H9 (cell line): ENCODE measurements around the gene TMEM98. TPM values are rescaled to one million over a fixed set of nuclear protein-coding genes. Genes with fewer than 3 reads are reported as not detected.
A peak's percentile ranks its signal among the peaks of the same experiment; 100 is the strongest.

Experiments
- DNase-seq: peaks from one replicate; pipeline ENCODE4 v3.0.0-alpha.2; 2017
- H2AFZ ChIP-seq: one replicate; pipeline ENCODE4 v1.6.1; 2013; ENCODE audit warnings: mild to moderate bottlenecking, low read length, control low read depth, moderate library complexity
- H2AK5ac ChIP-seq: 2 replicates; pipeline ENCODE4 v1.6.1; 2013; ENCODE audit warnings: low read length, control low read depth, mixed read lengths; ENCODE audit not compliant: insufficient read length
- H2BK120ac ChIP-seq: one replicate; pipeline ENCODE4 v1.6.1; 2013; ENCODE audit warnings: low read depth, mild to moderate bottlenecking, low read length, control low read depth, inconsistent platforms; ENCODE audit not compliant: poor library complexity, severe bottlenecking
- H2BK12ac ChIP-seq: 2 replicates; pipeline ENCODE4 v1.6.1; 2013; ENCODE audit warnings: low read length, control low read depth, mixed read lengths, low read depth; ENCODE audit not compliant: insufficient read length
- H2BK15ac ChIP-seq: 2 replicates; pipeline ENCODE4 v1.6.1; 2013; ENCODE audit warnings: low read depth, low read length, control low read depth
- H2BK20ac ChIP-seq: one replicate; pipeline ENCODE4 v1.6.1; 2013; ENCODE audit warnings: low read depth, mild to moderate bottlenecking, low read length, control low read depth, inconsistent platforms; ENCODE audit not compliant: poor library complexity, severe bottlenecking
- H2BK5ac ChIP-seq: 2 replicates; pipeline ENCODE4 v1.6.1; 2013; ENCODE audit warnings: low read length, control low read depth, mixed read lengths; ENCODE audit not compliant: insufficient read length
- H3K14ac ChIP-seq: 2 replicates; pipeline ENCODE4 v1.6.1; 2013; ENCODE audit warnings: low read length, control low read depth; ENCODE audit not compliant: insufficient read depth
- H3K18ac ChIP-seq: 2 replicates; pipeline ENCODE4 v1.6.1; 2013; ENCODE audit warnings: low read depth, mild to moderate bottlenecking, mixed read lengths, low read length, control low read depth; ENCODE audit not compliant: insufficient read length
- H3K23ac ChIP-seq: 2 replicates; pipeline ENCODE4 v1.6.1; 2013; ENCODE audit warnings: low read length, control low read depth, mixed read lengths, low read depth; ENCODE audit not compliant: insufficient read length
- H3K23me2 ChIP-seq: 2 replicates; pipeline ENCODE4 v1.6.1; 2013; ENCODE audit warnings: low read depth, mild to moderate bottlenecking, mixed read lengths, low read length, control low read depth; ENCODE audit not compliant: insufficient read length, poor library complexity, severe bottlenecking
- H3K27ac ChIP-seq: 2 replicates; pipeline ENCODE4 v1.5.1; 2013; ENCODE audit warnings: low read length, control low read depth, mixed read lengths, low read depth; ENCODE audit not compliant: insufficient read length
- H3K27me3 ChIP-seq: 2 replicates; pipeline ENCODE4 v1.6.1; 2013; ENCODE audit warnings: low read length, control low read depth, inconsistent platforms; ENCODE audit not compliant: insufficient read depth
- H3K4ac ChIP-seq: 2 replicates; pipeline ENCODE4 v1.6.1; 2013; ENCODE audit warnings: low read depth, mild to moderate bottlenecking, control low read depth, inconsistent platforms, low read length, moderate library complexity
- H3K4me1 ChIP-seq: 2 replicates; pipeline ENCODE4 v1.6.1; 2013; ENCODE audit warnings: low read length, control low read depth, inconsistent platforms; ENCODE audit not compliant: insufficient read depth
- H3K4me2 ChIP-seq: 2 replicates; pipeline ENCODE4 v1.6.1; 2013; ENCODE audit warnings: low read length, control low read depth, mixed read lengths; ENCODE audit not compliant: insufficient read length, insufficient read depth
- H3K56ac ChIP-seq: 2 replicates; pipeline ENCODE4 v1.6.1; 2013; ENCODE audit warnings: low read depth, mild to moderate bottlenecking, mixed read lengths, low read length, control low read depth; ENCODE audit not compliant: insufficient read length
- H3K79me1 ChIP-seq: 2 replicates; pipeline ENCODE4 v1.6.1; 2013; ENCODE audit warnings: low read depth, mild to moderate bottlenecking, moderate library complexity, low read length, control low read depth, inconsistent platforms; ENCODE audit not compliant: insufficient read depth, poor library complexity, severe bottlenecking
- H3K79me2 ChIP-seq: 2 replicates; pipeline ENCODE4 v1.6.1; 2013; ENCODE audit warnings: low read length, control low read depth, inconsistent platforms; ENCODE audit not compliant: insufficient read depth
- H3K9ac ChIP-seq: 2 replicates; pipeline ENCODE4 v1.6.1; 2013; ENCODE audit warnings: low read length, control low read depth, mixed read lengths; ENCODE audit not compliant: insufficient read length; ENCODE audit errors: extremely low read depth
- H3K9me3 ChIP-seq: one replicate; pipeline ENCODE4 v1.6.1; 2013; ENCODE audit warnings: low read depth, low read length, inconsistent platforms; ENCODE audit not compliant: control insufficient read depth
- H3T11ph ChIP-seq: one replicate; pipeline ENCODE4 v1.6.1; 2013; ENCODE audit warnings: mild to moderate bottlenecking, low read length, control low read depth, inconsistent platforms
- H4K20me1 ChIP-seq: one replicate; pipeline ENCODE4 v1.6.1; 2013; ENCODE audit not compliant: control insufficient read depth, insufficient read length, insufficient read depth
- H4K5ac ChIP-seq: 2 replicates; pipeline ENCODE4 v1.6.1; 2013; ENCODE audit warnings: low read depth, mild to moderate bottlenecking, mixed read lengths, low read length, control low read depth; ENCODE audit not compliant: insufficient read length
- H4K8ac ChIP-seq: replicated peaks from 2 replicates; pipeline ENCODE4 v1.6.1; 2013; ENCODE audit warnings: low read length, control low read depth, mixed read lengths, low read depth; ENCODE audit not compliant: insufficient read length
- H4K91ac ChIP-seq: 2 replicates; pipeline ENCODE4 v1.6.1; 2013; ENCODE audit warnings: low read depth, mild to moderate bottlenecking, moderate library complexity, mixed read lengths, low read length, control low read depth; ENCODE audit not compliant: insufficient read length
- H3K27ac Mint-ChIP-seq, 3 experiments: 2 replicates in 2 of 3; 3 replicates in 1 of 3; pipeline ENCODE4 v1.8.0; 2020 to 2021; ENCODE audit warnings: mixed read lengths in 3 of 3, mild to moderate bottlenecking in 1 of 3, moderate library complexity in 1 of 3
- H3K27me3 Mint-ChIP-seq: 2 replicates; pipeline ENCODE4 v1.8.0; 2021; ENCODE audit warnings: low read depth, mild to moderate bottlenecking, moderate library complexity, mixed read lengths
- H3K36me3 Mint-ChIP-seq, 3 experiments: 2 replicates in 2 of 3; 3 replicates in 1 of 3; pipeline ENCODE4 v1.8.0; 2020 to 2021; ENCODE audit warnings: low read depth in 3 of 3, mixed read lengths in 3 of 3; ENCODE audit not compliant: insufficient read depth in 1 of 3
- H3K4me1 Mint-ChIP-seq, 2 experiments: 2 replicates each; pipeline ENCODE4 v1.8.0; 2020; ENCODE audit warnings: mixed read lengths in 2 of 2
- H3K4me3 Mint-ChIP-seq, 2 experiments: 2 replicates in 1 of 2; 3 replicates in 1 of 2; pipeline ENCODE4 v1.8.0; 2020 to 2021; ENCODE audit warnings: mild to moderate bottlenecking in 2 of 2, mixed read lengths in 2 of 2, moderate library complexity in 1 of 2
- H3K9me3 Mint-ChIP-seq, 2 experiments: 2 replicates in 1 of 2; 3 replicates in 1 of 2; pipeline ENCODE4 v1.8.0; 2020; ENCODE audit warnings: mild to moderate bottlenecking in 2 of 2, mixed read lengths in 2 of 2, moderate library complexity in 1 of 2
- WGBS: extraction: QIAGEN DNeasy Blood & Tissue Kit; methylation state at CpG from one replicate; pipeline ENCODE4 v1.1.7; 2013; ENCODE audit warnings: missing lambda C conversion rate, low lambda C conversion rate, mixed read lengths; ENCODE audit not compliant: insufficient read length; ENCODE audit errors: extremely low coverage; 5-methylcytosine and 5-hydroxymethylcytosine counted together
- total RNA-seq: library from RNA; stranded (reverse); gene quantifications from 2 replicates; pipeline ENCODE4 v1.2.1, GENCODE V29; 2021
- TF ChIP-seq, protein P1 (sequence below): fragments of 200-600 bp; sonication (generic); conservative IDR thresholded peaks from 3 replicates; pipeline ENCODE4 v1.8.0; 2021; ENCODE audit warnings: antibody characterized with exemption, mild to moderate bottlenecking

TMEM98 gene
- total RNA-seq, 1 experiment from 2014 or later: 78.4 TPM

DNA sequence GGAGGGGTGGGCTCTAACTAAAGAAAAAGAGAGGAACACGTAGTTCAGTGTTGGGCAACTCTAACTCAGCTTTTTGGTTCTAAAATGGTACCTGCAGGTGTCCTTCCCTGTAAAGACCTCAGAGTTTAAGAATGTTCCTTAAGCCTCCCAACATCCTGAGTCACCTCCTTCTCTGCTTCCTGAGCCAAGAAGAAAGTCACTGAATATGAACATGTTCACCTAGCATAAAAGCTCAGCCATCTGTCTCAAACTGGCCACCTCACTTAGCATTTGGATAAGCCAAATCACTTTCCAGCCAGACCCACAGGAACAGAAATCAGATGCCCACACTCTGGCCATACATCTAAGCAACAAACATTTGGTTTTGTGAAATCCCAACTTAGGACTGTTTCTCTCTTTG, 3.7 kb downstream of the TMEM98 start:
- Histone ChIP-seq H3K23me2 (peaks cover 8% of the 10 kb centered on the region), H3K4me2 (no peak overlapping the region), H3K56ac (no peak overlapping the region), H2BK12ac (no peak overlapping the region), H4K91ac (no peak overlapping the region), H3K9ac (no peak overlapping the region), H3K79me1 (no peaks in the 10 kb centered on the region), H2BK20ac (no peak overlapping the region), H2AFZ (no peak overlapping the region), H3K79me2 (no peaks in the 10 kb centered on the region; the same call in 1 of the 2 replicates), H3K4ac (no peak overlapping the region), H4K5ac (no peak overlapping the region), H3K23ac (no peak overlapping the region), H3K14ac (no peak overlapping the region), H2AK5ac (no peak overlapping the region), H3T11ph (no peak overlapping the region), H3K4me1 (peaks cover 7% of the 10 kb centered on the region; the same call in 1 of the 2 replicates), H3K18ac (no peak overlapping the region), H2BK15ac (no peak overlapping the region), H3K9me3 (no peaks in the 10 kb centered on the region), H3K27me3 (no peaks in the 10 kb centered on the region), H4K8ac (no peak overlapping the region), H2BK120ac (no peak overlapping the region), H3K27ac (no peak overlapping the region), H4K20me1 (no peaks in the 10 kb centered on the region), H2BK5ac (no peak overlapping the region)
- Mint-ChIP-seq H3K4me1 (peaks cover 16 to 22% of the 10 kb centered on the region in 2 experiments), H3K27ac (peak overlapping the region in 1 of 3 experiments; percentile 72; a peak in 1 of 7 replicates), H3K36me3 (peaks cover 20 to 49% (median 41%) of the 10 kb centered on the region in 3 experiments; a peak in 6 of 7 replicates), H3K4me3 (no peak overlapping the region), H3K9me3 (no peaks in the 10 kb centered on the region), H3K27me3 (no peaks in the 10 kb centered on the region)
- no CpG with 5 or more reads among the region's 1 CpG for WGBS
- TF ChIP-seq, protein P1, sequence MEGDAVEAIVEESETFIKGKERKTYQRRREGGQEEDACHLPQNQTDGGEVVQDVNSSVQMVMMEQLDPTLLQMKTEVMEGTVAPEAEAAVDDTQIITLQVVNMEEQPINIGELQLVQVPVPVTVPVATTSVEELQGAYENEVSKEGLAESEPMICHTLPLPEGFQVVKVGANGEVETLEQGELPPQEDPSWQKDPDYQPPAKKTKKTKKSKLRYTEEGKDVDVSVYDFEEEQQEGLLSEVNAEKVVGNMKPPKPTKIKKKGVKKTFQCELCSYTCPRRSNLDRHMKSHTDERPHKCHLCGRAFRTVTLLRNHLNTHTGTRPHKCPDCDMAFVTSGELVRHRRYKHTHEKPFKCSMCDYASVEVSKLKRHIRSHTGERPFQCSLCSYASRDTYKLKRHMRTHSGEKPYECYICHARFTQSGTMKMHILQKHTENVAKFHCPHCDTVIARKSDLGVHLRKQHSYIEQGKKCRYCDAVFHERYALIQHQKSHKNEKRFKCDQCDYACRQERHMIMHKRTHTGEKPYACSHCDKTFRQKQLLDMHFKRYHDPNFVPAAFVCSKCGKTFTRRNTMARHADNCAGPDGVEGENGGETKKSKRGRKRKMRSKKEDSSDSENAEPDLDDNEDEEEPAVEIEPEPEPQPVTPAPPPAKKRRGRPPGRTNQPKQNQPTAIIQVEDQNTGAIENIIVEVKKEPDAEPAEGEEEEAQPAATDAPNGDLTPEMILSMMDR: no peak
- DNase-seq: no peak
